HTR-8/SVneo (cell line): ENCODE results near the gene MUCL3.
"Not testable (repeated sequence)": the region's sequence is repeated elsewhere in the genome, so short reads cannot be mapped to it uniquely, and the experiment has no call there.

ENCODE experiments used
- DNase-seq: peaks from one replicate; pipeline ENCODE4 v3.0.0; 2011; ENCODE audit warnings: low spot score, mixed read lengths; ENCODE audit not compliant: insufficient read length
- FAIRE-seq: peaks from 2 replicates; lab custom pipeline; 2011; peaks lifted over from hg19 to GRCh38; lab: Jason Lieb, UNC

MUCL3 gene

GRCh38 chr6:30907758-30908591 is 32.8 kb upstream of the MUCL3 start, which contains the start of gene GTF2H4:
GTF2H4 (plus strand) TSS chr6:30908207.
- DNase-seq (peak; percentile 97), FAIRE-seq (peak; percentile 89)

GRCh38 chr6:30908700-30909099 is 32.1 kb upstream of the MUCL3 start:
- DNase-seq (no peak), FAIRE-seq (no peak)

GRCh38 chr6:30910473-30910872 is 30.3 kb upstream of the MUCL3 start:
- not testable (repeated sequence) for FAIRE-seq, DNase-seq

GRCh38 chr6:30912746-30913520 is 27.8 kb upstream of the MUCL3 start:
- DNase-seq = no peak
- no peak for FAIRE-seq

- FAIRE-seq = no peak
Observed at GRCh38 chr6:30913721-30914075, 27.1 kb upstream of the MUCL3 start.

GRCh38 chr6:30914076-30914853 is 26.5 kb upstream of the MUCL3 start, which contains the start of gene VARS2:
VARS2 (plus strand) TSS chr6:30914238; CDS start chr6:30914837, 599 bp downstream.
- FAIRE-seq (peak; percentile 57), DNase-seq (peak; percentile 98)

More at GRCh38 chr6:30913721-30914075, 27.1 kb upstream of the MUCL3 start:
- DNase-seq = no peak

- FAIRE-seq (no peak), DNase-seq (no peak)
Observed at GRCh38 chr6:30914854-30915590, 25.8 kb upstream of the MUCL3 start.

- FAIRE-seq = no peak
Observed at GRCh38 chr6:30915591-30915946, 25.2 kb upstream of the MUCL3 start.

GRCh38 chr6:30917041-30917440 is 23.7 kb upstream of the MUCL3 start:
- FAIRE-seq = no peak
- no peak for DNase-seq

More at GRCh38 chr6:30915591-30915946, 25.2 kb upstream of the MUCL3 start:
- peak; percentile 87 for DNase-seq

GRCh38 chr6:30917487-30917886 is 23.3 kb upstream of the MUCL3 start:
- FAIRE-seq (no peak), DNase-seq (no peak)

- FAIRE-seq (no peak), DNase-seq (no peak)
Observed at GRCh38 chr6:30918670-30919069, 22.1 kb upstream of the MUCL3 start.

GRCh38 chr6:30922447-30922852 is 18.3 kb upstream of the MUCL3 start:
- DNase-seq (no peak), FAIRE-seq (no peak)

GRCh38 chr6:30924040-30924627 is 16.6 kb upstream of the MUCL3 start:
- not testable (repeated sequence) for DNase-seq, FAIRE-seq

- FAIRE-seq (no peak), DNase-seq (no peak)
Observed at GRCh38 chr6:30926644-30927043, 14.1 kb upstream of the MUCL3 start.

GRCh38 chr6:30927080-30927479 is 13.7 kb upstream of the MUCL3 start:
- FAIRE-seq = not testable (repeated sequence)

GRCh38 chr6:30928677-30929076 is 12.1 kb upstream of the MUCL3 start:
- FAIRE-seq (no peak), DNase-seq (no peak)

More at GRCh38 chr6:30927080-30927479, 13.7 kb upstream of the MUCL3 start:
- not testable (repeated sequence) for DNase-seq

GRCh38 chr6:30930506-30930905 is 10.3 kb upstream of the MUCL3 start:
- DNase-seq (no peak), FAIRE-seq (no peak)

GRCh38 chr6:30931272-30931671 is 9.5 kb upstream of the MUCL3 start:
- FAIRE-seq = no peak

GRCh38 chr6:30931969-30932645 is 8.7 kb upstream of the MUCL3 start, which contains the start of gene SFTA2:
SFTA2 (minus strand) TSS chr6:30932170; CDS start chr6:30932096, 74 bp downstream.
- no peak for FAIRE-seq
- DNase-seq = no peak

More at GRCh38 chr6:30931272-30931671, 9.5 kb upstream of the MUCL3 start:
- DNase-seq = no peak
